Stimulated activated CD4-positive, alpha-beta T cell treated with anti-CD3 and anti-CD28 coated beads, Interleukin-12 subunit alpha, Interleukin-12 subunit beta, amount 100 ng/mL, for 24 hours (primary cell): ENCODE data around the gene HTRA3.

Source experiments
- DNase-seq, 2 experiments: peaks; one replicate each; pipeline ENCODE4 v3.0.0-alpha.2; 2020; ENCODE audit warnings: low read depth in 2 of 2

The HTRA3 gene

GRCh38 chr4:8266508-8266907 lies 3.0 kb upstream of the HTRA3 start:
- DNase-seq: no peak

- DNase-seq: peak in 1 of 2 experiments; percentile 13
Measured at GRCh38 chr4:8267077-8267476, 2.5 kb upstream of the HTRA3 start.

GRCh38 chr4:8268211-8268610 lies 1.3 kb upstream of the HTRA3 start:
- DNase-seq: no peak

- no peak for DNase-seq
Measured at GRCh38 chr4:8268901-8269534, 536 bp upstream of the HTRA3 start.

GRCh38 chr4:8270418-8270771 lies 841 bp downstream of the HTRA3 start:
- no peak for DNase-seq

GRCh38 chr4:8270912-8271815 lies 1.6 kb downstream of the HTRA3 start:
- no peak for DNase-seq

- DNase-seq: no peak
Measured at GRCh38 chr4:8271821-8272220, 2.3 kb downstream of the HTRA3 start.

- DNase-seq: no peak
Measured at GRCh38 chr4:8272472-8273428, 3.2 kb downstream of the HTRA3 start.

GRCh38 chr4:8273450-8273849 lies 3.9 kb downstream of the HTRA3 start:
- no peak for DNase-seq

- no peak for DNase-seq
Measured at GRCh38 chr4:8274066-8274652, 4.6 kb downstream of the HTRA3 start.

GRCh38 chr4:8274765-8275547 lies 5.4 kb downstream of the HTRA3 start:
- DNase-seq: no peak

GRCh38 chr4:8275548-8275910 lies 6.0 kb downstream of the HTRA3 start:
- DNase-seq: no peak

- no peak for DNase-seq
Measured at GRCh38 chr4:8276358-8277240, 7.0 kb downstream of the HTRA3 start.

GRCh38 chr4:8277356-8278008 lies 7.9 kb downstream of the HTRA3 start:
- DNase-seq: no peak

- no peak for DNase-seq
Measured at GRCh38 chr4:8278009-8278395, 8.4 kb downstream of the HTRA3 start.

- no peak for DNase-seq
Measured at GRCh38 chr4:8278421-8279287, 9.1 kb downstream of the HTRA3 start.

- no peak for DNase-seq
Measured at GRCh38 chr4:8279321-8280157, 10.0 kb downstream of the HTRA3 start.
